Inferior parietal cortex (tissue), 1 donor: ENCODE data around the gene PTH2R.
"Not testable (repeated sequence)": the region's sequence is repeated elsewhere in the genome, so short reads cannot be mapped to it uniquely, and the experiment has no call there.

ENCODE experiments used
- DNase-seq: peaks from one replicate; pipeline ENCODE4 v3.0.0-alpha.2; 2016; ENCODE audit errors: extremely low spot score

PTH2R gene, protein sequence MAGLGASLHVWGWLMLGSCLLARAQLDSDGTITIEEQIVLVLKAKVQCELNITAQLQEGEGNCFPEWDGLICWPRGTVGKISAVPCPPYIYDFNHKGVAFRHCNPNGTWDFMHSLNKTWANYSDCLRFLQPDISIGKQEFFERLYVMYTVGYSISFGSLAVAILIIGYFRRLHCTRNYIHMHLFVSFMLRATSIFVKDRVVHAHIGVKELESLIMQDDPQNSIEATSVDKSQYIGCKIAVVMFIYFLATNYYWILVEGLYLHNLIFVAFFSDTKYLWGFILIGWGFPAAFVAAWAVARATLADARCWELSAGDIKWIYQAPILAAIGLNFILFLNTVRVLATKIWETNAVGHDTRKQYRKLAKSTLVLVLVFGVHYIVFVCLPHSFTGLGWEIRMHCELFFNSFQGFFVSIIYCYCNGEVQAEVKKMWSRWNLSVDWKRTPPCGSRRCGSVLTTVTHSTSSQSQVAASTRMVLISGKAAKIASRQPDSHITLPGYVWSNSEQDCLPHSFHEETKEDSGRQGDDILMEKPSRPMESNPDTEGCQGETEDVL

DNA sequence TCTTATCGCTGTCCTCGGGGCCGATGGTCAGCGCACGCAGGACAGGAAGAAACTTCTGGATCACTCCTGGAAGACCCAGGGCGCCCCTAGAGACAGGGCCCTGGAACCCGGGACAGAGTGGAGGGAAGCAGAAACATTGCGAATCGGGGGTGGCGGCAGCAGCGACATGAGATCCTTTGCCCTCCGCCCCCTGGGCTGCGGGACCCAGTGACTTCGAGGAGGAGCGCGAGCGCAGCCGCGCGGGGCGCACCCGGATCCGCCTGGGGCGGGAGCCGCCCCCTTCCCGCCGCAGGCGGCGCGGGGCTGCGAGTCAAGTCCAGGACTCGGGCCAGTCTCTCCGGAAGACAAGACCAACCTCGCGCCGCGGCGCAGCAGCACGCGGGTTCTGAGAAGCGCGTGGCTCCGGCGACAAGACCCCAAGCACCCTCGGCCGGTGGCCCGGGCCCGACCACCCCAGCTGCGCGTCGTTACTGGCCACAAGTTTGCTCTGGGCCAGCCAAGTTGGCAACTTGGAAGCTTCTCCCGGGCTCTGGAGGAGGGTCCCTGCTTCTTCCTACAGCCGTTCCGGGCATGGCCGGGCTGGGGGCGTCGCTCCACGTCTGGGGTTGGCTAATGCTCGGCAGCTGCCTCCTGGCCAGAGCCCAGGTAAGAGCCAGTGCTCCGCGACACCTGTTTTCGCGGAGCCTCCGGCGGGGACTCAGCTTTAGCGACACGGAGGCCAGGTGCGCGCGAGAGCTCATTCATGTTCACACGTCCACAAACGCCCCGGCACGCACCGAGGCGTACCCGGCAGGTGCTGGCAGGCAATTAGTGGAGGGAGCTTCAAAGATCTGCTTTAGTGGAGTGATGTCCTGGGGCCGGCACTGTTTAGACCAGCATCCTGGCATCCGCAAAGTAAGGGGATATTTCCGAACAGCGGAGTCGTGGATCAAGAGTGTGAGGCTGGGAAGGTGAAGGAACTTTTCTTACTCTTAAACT, at the start of gene PTH2R:
TSS of gene PTH2R (plus strand) at position 319 of the 978 bp plus-strand sequence. CDS start at position 571, 252 bp downstream.
- no peak for DNase-seq

DNA sequence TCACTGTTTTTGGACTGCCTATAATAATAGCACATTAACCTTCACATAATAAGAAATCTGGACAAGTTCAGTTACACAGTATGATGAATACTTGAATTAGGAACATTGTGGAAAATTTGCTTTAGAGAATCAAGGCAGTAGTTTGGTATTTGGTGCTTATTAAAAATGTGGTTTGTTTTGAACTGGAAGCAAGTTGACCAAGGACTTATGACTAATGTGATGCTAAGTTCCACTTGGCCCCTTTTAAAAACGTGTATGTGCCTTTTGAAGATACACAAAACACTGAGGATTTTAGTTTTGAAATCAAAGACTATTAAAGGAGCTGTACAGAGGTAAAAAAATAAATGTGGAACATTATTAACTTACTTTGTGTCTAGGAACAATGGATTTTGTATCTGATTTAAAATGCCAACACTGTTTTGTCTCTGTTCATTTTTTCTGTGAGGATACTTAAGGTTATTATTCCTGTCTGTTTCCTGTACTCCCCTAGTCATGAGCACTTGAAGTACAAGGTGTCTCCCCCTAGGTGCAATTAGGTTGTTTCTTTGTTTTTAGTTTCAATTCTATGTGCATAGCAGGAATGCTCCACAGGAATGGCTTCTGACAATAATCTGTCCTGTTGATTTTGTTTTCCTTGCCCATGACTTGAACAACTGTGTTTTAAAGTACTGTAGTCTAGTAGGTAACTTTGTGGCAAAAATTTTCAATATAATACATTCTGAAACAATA, 49.6 kb upstream of the PTH2R start:
- DNase-seq = no peak

DNA sequence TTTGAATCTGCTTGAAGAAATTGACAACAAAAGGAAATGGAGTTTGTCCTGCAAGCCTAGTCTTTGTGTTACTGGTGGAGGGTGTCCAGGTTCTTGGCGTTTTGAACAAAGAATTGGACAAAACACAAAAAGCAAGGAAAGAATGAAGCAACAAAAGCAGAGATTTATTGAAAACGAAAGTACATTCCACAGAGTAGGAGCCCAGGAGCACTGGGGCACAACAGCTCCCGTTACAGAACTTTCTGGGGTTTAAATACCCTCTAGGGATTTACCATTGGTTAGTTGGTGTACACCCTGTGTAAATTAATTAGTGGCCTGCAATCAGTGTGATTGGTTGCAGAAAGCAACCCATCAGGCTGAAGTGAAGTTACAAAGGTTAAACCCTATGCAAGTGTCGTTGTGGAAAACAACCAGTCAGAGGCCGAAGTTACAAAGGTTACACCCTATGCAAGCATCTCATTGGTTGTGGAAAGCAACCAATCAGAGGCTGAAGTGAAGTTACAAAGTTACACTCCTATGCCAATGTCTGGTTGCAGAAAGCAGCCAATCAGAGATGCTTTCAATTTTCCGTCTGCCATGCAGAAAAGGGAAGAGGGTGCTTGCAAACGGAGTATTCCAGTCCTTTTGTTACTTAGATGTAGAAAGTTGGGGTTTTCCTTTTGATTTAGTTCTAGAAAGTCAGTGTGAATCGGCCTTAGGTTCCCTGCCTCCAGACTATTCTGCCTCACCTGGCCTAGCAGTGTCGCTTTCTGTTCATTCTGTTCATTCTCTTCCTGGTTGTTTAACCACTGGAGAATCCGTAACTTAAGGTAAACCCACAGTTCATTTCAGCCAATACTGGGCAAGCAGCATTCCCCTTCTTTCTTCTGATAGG, 47.6 kb upstream of the PTH2R start:
- no peak for DNase-seq

DNA sequence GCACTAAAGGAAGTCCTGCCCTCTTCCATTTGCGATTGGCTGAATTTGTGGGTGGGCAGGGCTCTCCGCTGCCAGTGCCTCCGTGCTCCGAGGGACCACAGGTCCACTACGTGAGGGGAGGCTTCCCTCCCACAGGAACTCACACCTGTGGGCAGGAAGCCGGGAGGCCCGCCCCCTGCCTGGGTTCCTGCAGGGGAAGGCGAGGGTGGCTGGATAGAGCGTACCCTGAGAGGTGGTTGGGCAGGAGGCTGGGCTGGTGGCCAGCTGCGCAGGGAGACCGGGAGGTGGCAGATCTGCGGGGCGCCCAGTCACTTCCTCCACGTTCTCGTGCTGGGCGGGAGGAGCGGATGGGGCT, 47.0 kb upstream of the PTH2R start:
- DNase-seq = no peak

DNA sequence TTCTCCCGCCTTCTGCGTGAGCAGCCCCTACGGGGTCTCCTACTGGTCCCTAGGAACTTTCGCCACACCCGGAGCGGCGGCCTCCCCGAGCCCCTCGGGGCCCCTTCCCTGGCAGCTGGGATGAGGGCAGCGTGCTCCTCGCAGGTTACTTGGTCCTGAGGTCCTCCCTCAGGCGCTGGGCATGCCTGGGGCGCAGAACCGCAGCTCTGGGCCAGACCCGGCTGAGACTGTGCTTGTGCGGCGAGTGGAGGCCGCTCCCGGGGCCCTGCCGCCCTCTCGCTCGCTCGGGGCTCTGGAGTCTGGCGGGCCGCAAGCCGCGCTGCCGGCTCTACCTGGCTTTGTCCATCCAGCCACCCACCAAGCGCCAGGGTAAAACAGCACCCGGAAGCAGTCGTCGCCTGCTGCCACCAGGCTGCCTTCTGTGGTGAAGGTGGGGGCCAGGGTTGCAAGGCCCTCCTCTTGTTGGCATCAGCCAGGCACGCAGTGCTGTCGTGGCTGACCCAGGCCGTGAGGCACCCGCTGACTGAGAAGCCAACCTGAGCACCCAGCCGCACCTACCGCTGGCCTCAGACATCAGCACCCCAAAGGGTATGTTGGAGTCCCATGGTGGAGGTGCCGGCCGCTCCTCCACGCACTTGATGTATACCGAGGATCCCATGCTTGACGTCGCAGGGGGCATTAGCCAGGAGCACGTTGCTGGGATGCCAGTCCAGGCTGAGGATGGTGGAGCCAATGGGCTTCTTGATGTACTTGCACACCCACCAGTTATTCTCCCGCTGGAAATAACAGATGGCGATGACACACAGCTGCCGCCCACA, 46.1 kb upstream of the PTH2R start:
- DNase-seq = no peak

DNA sequence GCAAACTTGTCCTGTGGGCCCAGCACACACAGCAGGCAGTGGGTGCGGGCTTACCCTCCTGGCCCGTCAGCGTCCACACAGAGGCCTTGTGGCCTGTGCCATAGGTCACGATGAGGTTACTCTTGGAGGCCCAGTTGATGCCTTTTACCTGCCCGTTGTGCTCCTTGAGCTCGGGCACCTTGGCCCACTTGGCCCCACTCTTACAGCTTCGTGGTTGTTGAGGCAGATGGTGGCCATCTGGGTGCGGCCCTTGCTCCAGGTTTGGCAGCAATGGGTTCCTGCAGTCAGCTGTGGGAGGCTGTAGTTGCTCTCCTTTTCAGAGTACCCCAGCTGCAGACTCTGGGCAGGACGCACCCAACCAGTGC, 45.5 kb upstream of the PTH2R start:
- no peak for DNase-seq

DNA sequence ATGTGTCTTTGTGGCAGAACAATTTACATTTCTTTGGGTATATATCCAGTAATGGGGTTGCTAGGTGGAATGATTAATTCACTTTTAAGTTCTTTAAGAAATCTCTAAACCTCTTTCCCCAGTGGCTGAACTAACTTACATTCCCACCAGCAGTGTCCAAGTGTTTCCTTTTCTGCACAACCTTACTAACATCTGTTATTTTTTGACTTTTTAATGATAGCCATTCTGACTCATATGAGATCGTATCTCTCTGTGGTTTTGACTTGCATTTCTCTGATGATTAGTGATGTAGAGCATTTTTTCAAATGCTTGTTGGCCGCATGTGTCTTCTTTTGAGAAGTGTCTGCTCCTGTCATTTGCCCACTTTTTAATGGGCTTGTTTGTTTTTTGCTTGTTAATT, 43.1 kb upstream of the PTH2R start:
- no peak for DNase-seq

DNA sequence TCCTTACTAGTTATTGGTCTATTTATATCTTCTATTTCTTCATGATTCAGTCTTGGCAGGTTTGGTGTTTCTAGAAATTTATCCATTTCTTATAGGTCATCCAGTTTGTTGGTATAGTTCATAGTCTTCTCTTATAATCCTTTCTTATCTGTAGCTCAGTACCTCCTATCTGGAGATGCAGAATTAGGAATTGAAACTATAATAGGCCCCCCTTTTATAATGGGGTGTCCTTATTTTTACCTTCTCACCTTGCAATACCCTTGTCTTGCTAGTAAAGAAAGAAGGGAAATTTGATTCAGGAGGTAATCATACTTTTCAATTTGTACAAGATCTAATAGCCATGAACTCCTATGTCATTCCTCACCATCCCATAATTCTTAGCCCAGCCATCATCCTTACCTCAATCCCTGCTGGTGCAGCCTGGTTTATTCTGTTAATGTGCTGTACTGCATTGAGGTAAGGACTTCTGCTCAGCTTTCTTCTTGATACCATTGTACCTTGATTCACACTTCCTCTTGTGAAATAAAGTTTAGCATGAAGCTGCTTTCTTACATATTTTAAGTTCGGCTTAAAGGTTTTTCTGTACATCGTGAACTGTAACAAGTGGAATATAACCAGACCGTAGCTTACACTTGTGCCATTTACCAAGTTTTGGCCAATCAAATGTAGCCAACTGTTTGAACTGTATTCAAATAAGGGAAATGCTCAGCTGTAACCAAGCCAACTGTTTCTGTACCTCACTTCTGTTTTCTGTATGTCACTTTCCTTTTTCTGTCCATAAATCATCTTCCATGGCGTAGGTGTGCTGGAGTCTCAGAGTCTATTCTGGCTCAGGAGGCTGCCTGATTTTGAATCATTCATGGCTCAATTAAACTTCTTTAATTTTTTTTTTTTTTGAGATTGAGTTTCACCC, 40.1 kb upstream of the PTH2R start:
- DNase-seq = no peak

DNA sequence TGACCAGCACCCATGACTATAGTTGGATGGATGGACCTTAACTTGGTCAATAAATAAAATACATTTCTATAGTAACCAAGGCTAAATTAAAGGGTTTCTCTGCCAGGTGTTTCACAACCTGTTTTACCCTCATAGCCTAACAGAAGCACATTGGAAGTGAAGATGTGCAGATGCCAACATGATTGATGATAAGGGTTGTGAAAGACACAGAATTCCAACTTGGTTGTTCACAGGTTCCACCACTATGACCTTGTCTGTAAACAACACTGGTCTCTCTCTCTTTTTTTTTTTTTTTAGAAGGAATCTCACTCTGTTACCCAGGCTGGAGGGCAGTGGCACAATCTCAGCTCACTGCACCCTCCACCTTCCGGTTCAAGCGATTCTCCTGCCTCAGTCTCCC, 37.5 kb upstream of the PTH2R start:
- DNase-seq = no peak

DNA sequence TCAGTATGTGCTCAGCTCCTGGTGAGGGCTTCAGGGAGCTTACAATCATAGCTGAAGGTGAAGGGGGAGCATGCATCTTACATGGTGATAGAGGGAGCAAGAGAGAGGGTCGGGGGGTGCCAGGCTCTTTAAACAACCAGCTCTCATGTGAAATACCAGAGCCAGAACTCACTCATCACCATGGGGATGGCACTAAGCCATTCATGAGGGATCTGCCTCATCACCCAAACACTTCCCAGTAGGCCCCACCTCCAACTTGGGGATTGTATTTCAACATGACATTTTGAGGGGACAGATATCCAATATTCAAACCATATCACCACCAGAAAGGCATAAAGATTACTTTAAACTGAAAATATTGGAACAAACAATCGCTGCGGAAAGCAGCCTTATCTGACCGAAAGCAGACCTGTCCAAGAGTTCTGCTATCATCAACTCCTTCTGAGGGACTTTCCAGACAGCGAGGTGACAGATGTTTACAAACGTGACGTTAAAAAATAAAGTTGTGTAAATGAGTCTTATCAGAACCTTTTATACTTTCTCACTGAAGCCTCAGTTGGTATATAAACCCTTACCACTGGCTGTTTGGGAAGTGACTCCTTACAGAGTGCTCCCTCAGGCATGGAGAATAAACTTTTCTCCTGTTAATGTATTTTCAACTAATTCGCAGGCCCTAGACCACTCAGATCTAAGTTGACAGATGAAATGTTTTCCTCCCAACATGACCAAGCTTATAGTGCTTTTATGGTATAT, 35.5 kb upstream of the PTH2R start:
- no peak for DNase-seq

DNA sequence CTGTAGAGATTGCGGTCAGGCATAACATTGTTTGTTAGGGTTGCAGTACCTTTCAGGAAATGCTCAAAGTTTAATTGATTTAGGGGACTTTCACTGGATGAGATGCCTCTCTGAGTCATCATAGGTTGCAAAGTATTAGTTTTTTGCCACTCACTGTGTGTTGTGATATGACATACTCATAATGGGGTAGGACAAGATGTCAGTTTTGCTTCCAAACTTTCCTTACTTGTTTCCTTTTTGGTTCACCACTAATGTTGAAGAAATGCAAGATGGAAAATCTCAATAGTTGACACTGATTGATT, 35.0 kb upstream of the PTH2R start:
- no peak for DNase-seq

DNA sequence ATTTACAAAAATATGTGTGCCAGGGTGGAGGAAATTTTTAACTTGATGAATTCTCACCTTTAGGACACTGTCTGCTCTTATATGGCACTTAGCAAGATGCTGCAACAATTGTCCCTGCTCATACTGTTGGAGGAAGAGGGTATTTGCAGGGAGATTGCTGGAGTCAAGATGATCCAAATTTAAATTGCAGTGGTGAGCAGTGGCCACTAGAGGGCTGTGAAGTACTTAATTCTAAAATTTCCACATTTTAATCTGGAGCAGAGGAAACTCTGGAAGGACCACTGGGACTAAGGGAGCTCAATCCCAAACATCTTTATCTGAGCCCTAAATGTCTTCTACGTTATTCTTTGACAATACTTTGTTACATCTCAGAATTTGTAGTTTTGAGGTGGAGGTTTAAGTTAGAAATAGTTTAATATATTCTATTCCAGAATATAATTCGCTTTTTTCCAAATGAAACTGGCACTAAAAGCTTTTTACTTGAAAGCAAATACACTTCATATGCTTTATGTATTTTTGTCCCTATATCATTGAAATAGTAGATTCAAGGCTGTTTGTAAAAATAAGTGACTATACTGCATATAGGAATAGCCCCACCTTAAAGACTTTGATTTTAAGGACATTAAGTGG, 33.0 kb upstream of the PTH2R start:
- DNase-seq = peak; percentile 84

DNA sequence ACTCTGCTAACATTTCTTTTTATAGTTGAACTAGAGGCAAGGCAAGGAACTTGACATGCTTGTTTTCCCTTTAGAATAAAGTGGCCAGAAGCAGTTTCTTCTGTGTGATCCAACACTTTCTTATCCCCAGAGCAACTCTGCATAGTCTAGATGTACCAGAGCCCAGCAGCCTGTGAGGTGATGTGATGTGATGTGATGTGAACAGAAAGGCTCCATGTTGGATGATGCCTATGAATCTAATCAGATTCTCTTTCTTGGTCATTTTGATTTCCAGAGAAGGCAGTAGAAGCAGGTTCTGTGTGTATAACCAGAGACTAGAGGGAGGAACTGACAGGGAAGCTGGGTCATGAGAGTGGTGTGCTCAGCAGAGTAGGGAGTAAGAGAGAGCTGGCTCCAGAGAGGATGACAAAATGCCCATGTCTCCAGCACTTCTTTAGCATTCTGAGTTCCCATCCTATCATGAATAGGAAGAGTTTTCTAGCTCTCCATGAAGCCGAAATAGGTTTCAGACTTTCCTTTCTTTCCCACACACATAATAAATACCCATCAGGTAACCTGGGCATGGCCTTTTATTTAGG, 31.0 kb upstream of the PTH2R start:
- DNase-seq = no peak

DNA sequence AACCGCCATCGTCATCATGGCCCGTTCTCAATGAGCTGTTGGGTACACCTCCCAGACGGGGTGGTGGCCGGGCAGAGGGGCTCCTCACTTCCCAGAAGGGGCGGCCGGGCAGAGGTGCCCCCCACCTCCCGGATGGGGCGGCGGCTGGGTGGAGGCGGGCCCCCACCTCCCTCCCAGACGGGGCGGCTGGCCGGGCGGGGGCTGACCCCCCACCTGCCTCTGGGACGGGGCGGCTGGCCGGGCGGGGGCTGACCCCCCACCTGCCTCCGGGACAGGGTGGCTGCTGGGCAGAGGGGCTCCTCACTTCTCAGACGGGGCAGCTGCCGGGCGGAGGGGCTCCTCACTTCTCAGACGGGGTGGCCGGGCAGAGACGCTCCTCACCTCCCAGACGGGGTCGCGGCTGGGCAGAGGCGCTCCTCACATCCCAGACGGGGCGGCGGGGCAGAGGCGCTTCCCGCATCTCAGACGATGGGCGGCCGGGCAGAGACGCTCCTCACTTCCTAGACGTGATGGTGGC, 29.2 kb upstream of the PTH2R start:
- not testable (repeated sequence) for DNase-seq

DNA sequence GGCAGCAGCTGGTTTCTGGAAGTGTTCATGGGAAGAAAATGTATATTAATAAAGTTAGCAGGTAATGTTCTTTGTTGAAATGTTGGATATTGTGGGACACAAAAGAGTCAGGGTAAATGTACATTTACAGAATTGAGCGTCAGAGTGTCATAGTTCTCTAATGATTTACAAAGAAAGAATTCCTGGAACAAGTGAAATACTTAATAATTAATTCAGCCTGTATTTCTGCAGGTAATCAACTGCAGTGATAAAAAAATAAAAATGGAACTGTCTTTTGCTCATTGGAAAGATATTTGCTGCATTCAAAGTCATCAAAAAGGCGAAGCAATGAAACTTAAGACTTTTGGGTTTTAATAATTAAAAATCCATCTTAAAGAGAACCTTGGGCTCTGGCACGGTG, 27.4 kb upstream of the PTH2R start:
- DNase-seq = no peak

DNA sequence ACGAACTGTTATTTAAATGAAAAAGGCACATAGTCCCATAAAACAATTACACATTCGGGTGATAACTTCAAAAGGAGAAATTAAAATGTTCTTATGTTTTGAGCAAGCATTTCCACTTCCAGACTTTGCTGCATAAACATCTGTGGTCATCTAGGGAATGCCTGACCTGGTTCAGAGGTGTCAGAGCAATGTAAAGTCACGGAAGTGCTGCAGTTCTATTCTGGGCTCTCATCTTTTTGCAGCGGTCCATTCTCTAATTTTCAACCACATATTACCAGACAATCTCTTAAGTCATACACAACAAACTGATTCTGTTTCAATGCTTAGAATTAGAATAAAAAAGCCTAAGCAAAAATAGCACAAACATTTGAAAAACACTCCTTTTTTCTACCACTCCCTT, 22.0 kb upstream of the PTH2R start:
- no peak for DNase-seq

DNA sequence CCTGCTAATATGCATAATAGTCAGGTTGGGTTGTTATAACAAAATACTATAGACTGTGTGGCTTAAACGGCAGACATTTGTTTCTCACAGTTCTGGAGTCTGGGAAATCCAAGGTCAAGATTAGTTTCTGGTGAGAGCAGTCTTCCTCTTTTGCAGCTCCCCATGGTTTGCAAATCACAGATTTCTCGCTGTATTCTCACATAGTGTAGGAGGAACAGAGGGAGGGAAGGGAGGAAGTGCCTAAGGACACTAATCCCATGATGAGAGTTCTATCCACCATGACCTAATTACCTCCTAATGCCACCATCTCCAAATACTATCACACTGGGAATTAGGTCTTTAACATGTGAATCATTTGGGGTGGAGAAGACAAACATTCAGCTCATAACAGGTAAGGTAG, 20.1 kb upstream of the PTH2R start:
- no peak for DNase-seq
